Smooth muscle cell (in vitro differentiated cells): ENCODE measurements around the gene EHHADH. TPM values are rescaled to one million over a fixed set of nuclear protein-coding genes. Genes with fewer than 3 reads are reported as not detected.

Experiments used
- DNase-seq: peaks from one replicate; lab custom pipeline; 2025; ENCODE audit not compliant: unreplicated experiment; lab: John Stamatoyannopoulos, UW
- H2AFZ ChIP-seq: fragments of 200-600 bp; sonication (generic); 2 replicates; pipeline ENCODE4 v1.6.0; 2016; ENCODE audit warnings: antibody characterized with exemption, low read depth, mild to moderate bottlenecking
- H3F3A ChIP-seq: fragments of 200-600 bp; sonication (generic); 2 replicates; pipeline ENCODE4 v1.6.0; 2017; ENCODE audit warnings: antibody characterized with exemption, low read depth
- H3K27ac ChIP-seq: fragments of 200-600 bp; sonication (generic); 2 replicates; pipeline ENCODE4 v1.5.1; 2016; ENCODE audit warnings: low read depth, mild to moderate bottlenecking
- H3K27me3 ChIP-seq: fragments of 200-600 bp; sonication (generic); 2 replicates; pipeline ENCODE4 v1.6.1; 2016; ENCODE audit warnings: low read depth, mild to moderate bottlenecking
- H3K36me3 ChIP-seq: fragments of 200-600 bp; sonication (generic); 2 replicates; pipeline ENCODE4 v1.5.1; 2016; ENCODE audit warnings: low read depth
- H3K4me1 ChIP-seq: fragments of 200-600 bp; sonication (generic); 2 replicates; pipeline ENCODE4 v1.5.1; 2016; ENCODE audit warnings: low read depth
- H3K4me2 ChIP-seq: fragments of 200-600 bp; sonication (generic); 2 replicates; pipeline ENCODE4 v1.6.0; 2016; ENCODE audit warnings: mild to moderate bottlenecking
- H3K4me3 ChIP-seq: fragments of 200-600 bp; sonication (generic); 2 replicates; pipeline ENCODE4 v1.5.1; 2016; ENCODE audit warnings: mild to moderate bottlenecking
- H3K79me2 ChIP-seq: fragments of 200-600 bp; sonication (generic); 2 replicates; pipeline ENCODE4 v1.6.0; 2016; ENCODE audit warnings: low read depth, mild to moderate bottlenecking
- H3K9ac ChIP-seq: fragments of 200-600 bp; sonication (generic); 2 replicates; pipeline ENCODE4 v1.6.0; 2016; ENCODE audit warnings: low read depth
- H3K9me3 ChIP-seq: fragments of 200-600 bp; sonication (generic); replicated peaks from 2 replicates; pipeline ENCODE4 v1.5.1; 2016; ENCODE audit warnings: low read depth
- H4K20me1 ChIP-seq: fragments of 200-600 bp; sonication (generic); 2 replicates; pipeline ENCODE4 v1.6.0; 2016; ENCODE audit warnings: low read depth
- CTCF ChIP-seq: fragments of 200-600 bp; sonication (generic); IDR thresholded peaks from 2 replicates; pipeline ENCODE4 v1.5.1; 2017; ENCODE audit warnings: borderline replicate concordance, mild to moderate bottlenecking, antibody characterized with exemption; ENCODE audit not compliant: insufficient read depth, poor library complexity, severe bottlenecking
- WGBS: methylation state at CpG from one replicate; pipeline ENCODE4 v1.1.7; 2016; ENCODE audit warnings: low lambda C conversion rate; 5-methylcytosine and 5-hydroxymethylcytosine counted together
- polyA plus RNA-seq: library from polyadenylated mRNA; unstranded; fragments of >200 nt; fragmentation: Nextera tagmentation; extraction: Ambion mirVana; gene quantifications from 2 replicates; pipeline ENCODE4 v1.2.1, GENCODE V29; 2016
- total RNA-seq: library from RNA; depleted of rRNA; stranded (reverse); fragments of >200 nt; gene quantifications from 2 replicates; pipeline ENCODE4 v1.2.3, GENCODE V29; 2014

Gene EHHADH
- total and polyA plus RNA-seq, 2 experiments from 2014 or later, result 2.7 to 2.9 TPM

GRCh38 chr3:185215873-185216606, 37.8 kb downstream of the EHHADH start:
- Histone ChIP-seq H4K20me1 (no peaks in the 10 kb centered on the region), H3K27me3 (no peaks in the 10 kb centered on the region), H3K4me1 (no peaks in the 10 kb centered on the region), H3K9me3 (no peaks in the 10 kb centered on the region), H3K4me3 (no peak overlapping the region), H3K36me3 (no peaks in the 10 kb centered on the region), H3K9ac (no peak overlapping the region), H3K79me2 (no peaks in the 10 kb centered on the region), H2AFZ (peak overlapping the region; percentile 45), H3K4me2 (no peak overlapping the region), H3K27ac (no peak overlapping the region), H3F3A (no peaks in the 10 kb centered on the region)
- TF ChIP-seq CTCF, result peak; percentile 52
- whole genome bisulfite sequencing, result 26% methylated on average over 6 of the region's 6 CpGs
- DNase-seq, result no peak

- Histone ChIP-seq H3K9ac (no peak overlapping the region), H2AFZ (no peak overlapping the region), H4K20me1 (no peaks in the 10 kb centered on the region), H3K4me1 (peaks cover 7% of the 10 kb centered on the region), H3K79me2 (no peaks in the 10 kb centered on the region), H3K27me3 (no peaks in the 10 kb centered on the region), H3F3A (no peaks in the 10 kb centered on the region), H3K27ac (no peak overlapping the region), H3K4me2 (no peak overlapping the region), H3K36me3 (no peaks in the 10 kb centered on the region), H3K9me3 (no peaks in the 10 kb centered on the region), H3K4me3 (no peak overlapping the region)
- no peak for TF ChIP-seq CTCF
- 93% methylated on average over 5 of the region's 5 CpGs for WGBS
- DNase-seq, result no peak
Measured at GRCh38 chr3:185212559-185212958, 41.3 kb downstream of the EHHADH start.

- H3K4me2 ChIP-seq, result no peak overlapping the region
- H4K20me1 ChIP-seq, result no peaks in the 10 kb centered on the region
- 94% methylated on average over 4 of the region's 4 CpGs for WGBS
- H3K27me3 ChIP-seq, result no peaks in the 10 kb centered on the region
- H3K9ac ChIP-seq, result no peak overlapping the region
- TF ChIP-seq CTCF, result no peak
- no peaks in the 10 kb centered on the region for H3K79me2 ChIP-seq
- H3K27ac ChIP-seq, result no peak overlapping the region
- H3K4me3 ChIP-seq, result no peak overlapping the region
- DNase-seq, result no peak
- H3K36me3 ChIP-seq, result no peaks in the 10 kb centered on the region
- no peaks in the 10 kb centered on the region for H3F3A ChIP-seq
- H2AFZ ChIP-seq, result no peak overlapping the region
- H3K4me1 ChIP-seq, result peaks cover 7% of the 10 kb centered on the region
- H3K9me3 ChIP-seq, result no peaks in the 10 kb centered on the region
Measured at GRCh38 chr3:185212086-185212485, 41.8 kb downstream of the EHHADH start.

GRCh38 chr3:185210621-185211142, 43.2 kb downstream of the EHHADH start:
- no peak overlapping the region for H3K9ac ChIP-seq
- H3F3A ChIP-seq, result no peaks in the 10 kb centered on the region
- no peaks in the 10 kb centered on the region for H3K27me3 ChIP-seq
- peaks cover 7% of the 10 kb centered on the region for H3K4me1 ChIP-seq
- H3K4me2 ChIP-seq, result no peak overlapping the region
- WGBS, result 96% methylated on average over 4 of the region's 4 CpGs
- no peak for DNase-seq
- H3K4me3 ChIP-seq, result no peak overlapping the region
- H3K36me3 ChIP-seq, result no peaks in the 10 kb centered on the region
- no peaks in the 10 kb centered on the region for H4K20me1 ChIP-seq
- H2AFZ ChIP-seq, result no peak overlapping the region
- no peak for TF ChIP-seq CTCF
- no peaks in the 10 kb centered on the region for H3K79me2 ChIP-seq
- no peaks in the 10 kb centered on the region for H3K9me3 ChIP-seq
- H3K27ac ChIP-seq, result no peak overlapping the region
